NOMO-1 treated with DMSO at 0.1 percent for 48 hours (cell line): ENCODE data around the gene MOGAT3.

Experiments
- DNase-seq: peaks from one replicate; lab custom pipeline; 2025; ENCODE audit not compliant: unreplicated experiment; lab: John Stamatoyannopoulos, UW

MOGAT3 gene

DNA sequence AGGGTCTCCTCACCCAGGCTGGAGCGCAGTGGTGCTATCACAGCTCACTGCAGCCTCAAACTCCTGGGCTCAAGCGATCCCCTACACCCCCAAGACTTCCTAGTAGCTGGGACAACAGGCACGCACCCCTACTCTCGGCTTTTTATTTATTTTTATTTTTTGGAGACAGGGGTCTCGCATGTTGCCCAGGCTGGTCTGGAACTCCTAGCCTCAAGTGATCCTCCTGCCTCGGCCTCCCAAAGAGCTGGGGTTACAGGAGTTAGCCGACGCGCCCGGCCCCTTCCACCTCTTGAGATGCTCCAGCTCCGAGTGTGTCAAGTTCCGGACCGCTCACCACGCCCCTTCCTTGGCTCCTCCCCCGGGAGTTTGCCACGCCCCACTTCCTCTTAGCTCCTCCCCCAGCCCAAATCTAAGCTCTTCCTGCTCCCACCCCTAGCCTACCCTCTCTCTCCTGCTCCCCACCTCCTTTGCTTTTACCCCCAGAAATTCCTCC is 27.0 kb downstream of the MOGAT3 start:
- peak; percentile 59 for DNase-seq

DNA sequence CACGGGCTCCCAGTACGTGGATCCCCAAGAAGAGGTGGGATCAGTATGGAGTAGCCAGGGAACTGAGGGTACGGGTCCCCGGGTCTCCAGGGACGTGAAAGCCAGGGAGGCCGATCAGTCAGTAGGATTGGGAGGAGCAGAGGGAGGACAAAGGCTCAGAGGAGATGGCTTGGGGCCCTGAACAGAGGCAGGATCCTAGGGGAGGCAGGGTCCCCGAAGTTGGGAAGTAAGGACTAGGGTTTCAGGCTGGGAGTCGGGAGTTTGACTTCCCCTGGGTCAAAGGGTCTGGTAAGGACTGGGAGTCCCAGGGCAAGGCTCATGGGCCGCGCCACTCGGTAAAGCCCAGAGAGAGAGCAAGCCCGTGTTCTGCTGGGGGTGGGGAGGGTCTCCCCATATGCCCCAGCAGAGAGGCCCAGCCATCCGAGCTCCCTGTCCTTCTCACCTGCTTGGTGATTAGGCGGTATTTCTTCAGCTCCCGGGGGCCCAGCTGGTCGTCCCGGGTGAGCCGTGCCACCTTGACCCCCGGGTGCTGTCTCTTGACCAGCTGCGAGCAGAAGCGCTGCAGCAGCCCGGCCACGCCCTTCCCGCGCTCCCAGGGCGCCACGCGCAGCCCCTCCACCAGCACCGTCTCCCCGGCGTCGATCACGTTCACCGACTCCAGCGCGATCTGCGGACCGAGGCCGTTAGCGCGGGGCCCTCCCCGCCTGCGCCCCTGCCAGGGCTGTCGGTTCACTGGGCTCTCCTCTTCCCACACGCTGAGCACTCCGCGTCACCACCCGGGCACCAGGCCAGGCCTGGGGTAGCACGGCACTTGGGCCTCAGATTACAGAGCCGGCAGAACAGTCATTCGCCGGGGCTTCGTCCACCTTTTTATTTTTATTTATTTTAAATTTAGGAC is 27.7 kb downstream of the MOGAT3 start:
- DNase-seq, result no peak

- no peak for DNase-seq
These were observed 28.6 kb downstream of the MOGAT3 start for GRCh38 chr7:101172005-101172853.

DNA sequence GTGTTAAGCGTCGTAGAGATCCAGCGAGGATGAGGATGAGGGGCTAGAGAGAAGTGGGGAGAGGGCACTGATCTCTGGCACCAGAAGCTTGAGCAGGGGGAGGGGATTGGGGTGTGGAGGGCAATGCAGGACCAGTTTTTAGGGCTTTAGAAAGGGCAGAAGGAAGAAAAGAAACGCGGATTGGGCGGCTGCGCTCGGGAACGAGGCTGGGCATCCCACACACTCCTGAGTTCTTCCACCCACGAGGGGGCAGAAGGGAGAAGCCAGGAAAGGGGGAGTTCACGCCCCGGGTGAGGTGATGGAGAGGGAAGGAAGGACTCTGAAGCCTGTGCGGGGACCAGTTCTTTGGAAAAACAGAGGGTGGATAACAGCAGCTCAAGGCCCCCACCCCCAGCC is 29.4 kb downstream of the MOGAT3 start:
- DNase-seq, result no peak

DNA sequence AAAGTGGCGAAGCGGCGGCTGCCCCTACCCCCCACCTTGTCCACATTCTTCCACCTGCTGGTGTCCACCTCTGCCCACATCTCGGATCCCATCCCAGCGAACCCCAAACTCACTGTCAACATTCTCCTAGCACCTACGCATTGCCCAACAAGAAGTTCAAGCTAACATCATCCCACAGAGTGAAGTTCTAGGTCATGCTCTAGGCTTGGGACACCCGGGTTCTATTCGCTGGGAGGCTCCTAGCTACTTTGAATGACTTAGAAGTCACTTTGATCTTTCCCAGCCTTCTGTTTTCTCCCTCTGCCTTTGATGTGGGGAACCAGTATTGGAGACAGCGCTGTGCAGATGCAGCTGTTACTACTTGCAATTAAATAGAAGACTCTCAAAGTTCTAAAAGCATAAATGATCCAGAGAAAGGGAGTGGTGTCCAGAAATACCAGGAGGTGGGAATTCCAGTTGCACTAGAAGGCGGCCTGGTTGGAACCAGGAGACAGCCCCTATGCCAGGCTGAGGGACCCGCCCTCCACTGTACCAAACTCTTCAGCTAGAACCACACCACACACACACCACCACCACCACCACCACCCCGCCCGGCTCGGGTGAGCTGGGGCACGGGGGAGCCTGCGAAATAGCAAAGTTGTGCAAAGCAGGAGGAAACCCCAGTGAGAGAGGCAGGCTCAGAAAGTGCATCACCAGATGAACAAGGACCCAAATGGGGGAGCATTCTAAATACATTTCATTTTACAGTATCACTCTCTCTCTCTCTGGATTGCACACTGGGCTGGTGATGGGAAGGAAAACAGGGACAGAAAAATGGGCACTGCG is 30.0 kb downstream of the MOGAT3 start:
- DNase-seq, result no peak

- peak; percentile 68 for DNase-seq
These were observed 30.8 kb downstream of the MOGAT3 start for GRCh38 chr7:101169838-101170551.

GRCh38 chr7:101169110-101169837 is 31.6 kb downstream of the MOGAT3 start:
- DNase-seq, result no peak

DNA sequence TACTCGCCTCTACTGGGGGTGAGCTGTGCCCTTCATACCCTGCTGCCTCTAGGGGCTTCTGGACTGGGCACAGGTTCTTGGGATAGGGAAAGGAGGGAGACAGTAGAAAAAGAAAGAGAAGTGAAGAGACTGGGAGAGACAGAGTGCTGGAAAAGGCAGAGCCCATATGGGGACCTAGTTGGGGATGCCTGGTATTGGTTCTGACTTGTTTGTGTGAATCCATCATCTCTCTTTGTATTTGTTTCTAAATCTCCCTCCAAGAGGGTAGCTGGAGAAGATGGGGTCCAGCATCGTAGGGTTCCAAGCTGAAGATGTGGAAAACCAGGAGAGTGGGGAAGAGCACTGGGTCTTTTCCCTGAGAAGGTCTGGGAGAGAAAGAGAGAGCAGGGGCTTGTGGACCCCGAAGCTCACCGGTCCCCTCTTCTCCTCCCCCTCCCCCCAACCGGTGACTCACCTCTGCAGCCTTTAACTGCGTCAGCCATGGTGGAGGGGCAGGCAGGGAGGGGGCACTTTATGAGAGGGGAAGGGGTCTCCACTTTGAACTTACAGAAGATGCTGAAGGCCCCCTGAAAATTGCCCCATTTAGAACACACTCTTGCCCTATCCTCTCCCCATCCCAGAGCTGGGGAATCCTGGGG is 32.3 kb downstream of the MOGAT3 start:
- no peak for DNase-seq

DNA sequence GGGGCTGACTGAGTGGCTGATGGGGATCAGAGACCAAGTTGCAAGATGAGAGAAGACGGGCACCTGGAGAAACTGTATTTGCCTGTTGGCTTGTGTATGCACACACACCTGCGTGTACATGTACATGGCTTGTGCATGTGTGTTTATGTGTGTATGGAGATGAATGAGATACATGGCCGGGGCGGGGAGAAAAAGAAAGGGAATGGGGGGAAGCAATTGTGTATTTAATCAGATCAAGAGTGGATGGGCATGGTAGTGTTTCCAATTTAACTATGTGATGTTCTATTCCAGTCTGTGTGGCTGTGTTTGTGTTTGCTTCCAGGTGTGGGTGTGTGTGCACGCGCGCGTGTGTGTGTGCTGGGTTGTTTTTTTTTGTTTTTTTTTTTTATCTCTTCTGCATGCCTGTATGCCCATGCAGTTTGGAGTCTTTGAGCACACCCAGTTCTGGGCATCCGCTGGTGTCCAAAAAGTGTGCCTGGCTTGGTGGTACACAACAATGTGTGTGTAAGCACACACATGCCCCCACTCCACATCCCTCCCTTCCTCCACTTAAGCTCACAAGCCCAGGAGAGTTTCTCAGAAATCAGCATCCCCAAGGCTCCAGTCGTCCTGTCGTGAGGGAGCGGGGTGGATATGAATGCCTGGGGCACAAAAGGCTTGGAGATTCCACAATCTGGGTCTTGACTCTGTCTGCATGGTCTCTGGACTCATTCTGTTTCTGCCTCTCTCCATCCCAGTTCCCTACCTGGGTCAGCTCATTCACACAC is 33.0 kb downstream of the MOGAT3 start:
- DNase-seq, result no peak

DNA sequence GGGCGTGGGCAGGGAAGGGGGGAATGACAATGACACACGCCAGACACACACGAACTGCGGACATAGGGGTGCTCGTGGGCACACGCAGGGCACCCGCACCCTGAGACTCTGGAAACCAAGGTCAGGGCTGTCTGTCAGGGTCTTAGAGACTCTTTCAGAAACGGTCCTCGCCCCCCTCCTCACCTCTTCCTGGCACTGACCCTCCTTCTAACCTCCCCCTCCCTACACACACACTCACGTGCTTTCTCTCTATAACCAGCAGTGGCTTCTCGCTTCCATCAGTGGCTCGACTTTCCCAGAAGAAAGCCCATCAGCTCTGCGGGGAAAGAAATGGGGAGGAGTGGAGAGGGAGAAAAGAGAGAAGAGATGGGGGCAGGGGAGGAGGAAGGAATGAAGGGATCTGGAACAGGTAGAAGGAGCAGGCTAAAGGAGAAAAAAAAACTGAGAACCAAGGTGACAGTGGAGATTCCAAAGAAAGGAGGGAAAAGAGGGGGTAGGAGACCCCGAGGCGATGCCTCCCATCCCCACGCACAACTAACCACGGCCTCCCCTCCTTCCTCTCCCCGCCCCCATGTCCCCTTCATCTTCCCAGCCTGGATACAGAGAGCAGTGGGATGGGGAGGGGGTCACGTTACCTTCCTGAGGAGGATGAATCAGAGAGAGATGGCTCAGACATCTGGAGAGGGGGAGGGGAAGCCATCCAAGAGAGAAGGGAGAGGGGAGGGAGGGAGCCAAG is 33.8 kb downstream of the MOGAT3 start:
- no peak for DNase-seq

DNA sequence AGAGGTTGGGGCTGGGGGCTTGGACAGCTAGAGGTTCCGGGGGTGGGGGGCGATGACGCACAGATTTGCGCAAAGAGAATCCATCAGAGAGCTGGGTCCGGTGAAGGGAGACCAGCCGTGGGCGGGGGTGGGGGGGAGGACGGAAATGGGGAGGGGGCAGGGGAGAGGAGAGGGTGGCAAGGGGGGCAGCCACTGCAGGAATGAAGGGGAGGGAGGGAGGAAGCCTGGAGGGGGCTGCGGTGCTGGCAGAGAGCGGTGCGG is 34.3 kb downstream of the MOGAT3 start:
- DNase-seq, result no peak

GRCh38 chr7:101165958-101166647 is 34.7 kb downstream of the MOGAT3 start:
- DNase-seq, result no peak

DNA sequence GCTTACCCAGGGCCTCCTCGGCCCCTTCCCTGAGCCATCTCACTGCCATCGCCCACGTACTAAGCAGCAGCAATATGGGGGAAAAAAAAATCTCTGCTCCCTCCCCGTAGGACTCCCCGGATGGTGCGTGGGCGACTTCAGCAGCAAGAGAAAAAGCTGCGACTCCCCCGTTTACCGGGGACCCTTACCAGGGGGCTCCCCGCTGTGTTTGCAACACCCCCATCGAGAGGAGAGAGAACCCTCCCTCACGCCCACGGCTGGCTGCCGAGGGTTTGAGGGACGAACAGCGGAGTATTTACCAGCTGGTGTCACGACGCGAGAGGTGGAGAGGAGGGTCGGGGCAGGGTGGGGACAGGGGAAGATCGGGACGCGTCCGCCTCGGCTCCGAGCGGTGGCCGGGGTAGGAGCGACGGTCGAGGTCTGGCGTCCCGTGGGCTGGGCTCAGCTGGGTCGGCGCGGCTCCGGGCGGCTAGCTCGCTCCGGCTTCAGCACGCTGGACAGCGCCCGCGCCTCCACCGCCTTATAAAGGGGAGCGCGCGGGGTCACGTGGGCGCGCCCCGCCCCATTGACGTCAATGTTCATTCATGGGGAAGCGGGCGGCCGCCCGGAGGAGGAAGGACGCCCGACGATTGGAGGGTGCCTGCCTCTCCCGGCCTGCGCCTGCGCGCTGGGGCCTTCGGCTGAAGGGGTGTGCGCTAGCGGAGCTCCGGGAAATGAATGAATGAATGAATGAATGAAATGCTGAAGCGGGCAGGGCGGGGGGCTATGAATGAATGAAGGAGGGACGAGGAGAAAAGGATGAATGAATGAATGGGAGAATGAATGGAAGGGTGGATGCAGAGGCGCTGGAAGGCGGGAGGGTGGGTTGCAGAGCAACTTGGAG is 35.5 kb downstream of the MOGAT3 start, which contains the start of gene VGF:
TSS of gene VGF (minus strand) at position 495 of the 883 bp plus-strand sequence. CDS start 726 bp downstream, outside the sequence.
- peak; percentile 96 for DNase-seq

DNA sequence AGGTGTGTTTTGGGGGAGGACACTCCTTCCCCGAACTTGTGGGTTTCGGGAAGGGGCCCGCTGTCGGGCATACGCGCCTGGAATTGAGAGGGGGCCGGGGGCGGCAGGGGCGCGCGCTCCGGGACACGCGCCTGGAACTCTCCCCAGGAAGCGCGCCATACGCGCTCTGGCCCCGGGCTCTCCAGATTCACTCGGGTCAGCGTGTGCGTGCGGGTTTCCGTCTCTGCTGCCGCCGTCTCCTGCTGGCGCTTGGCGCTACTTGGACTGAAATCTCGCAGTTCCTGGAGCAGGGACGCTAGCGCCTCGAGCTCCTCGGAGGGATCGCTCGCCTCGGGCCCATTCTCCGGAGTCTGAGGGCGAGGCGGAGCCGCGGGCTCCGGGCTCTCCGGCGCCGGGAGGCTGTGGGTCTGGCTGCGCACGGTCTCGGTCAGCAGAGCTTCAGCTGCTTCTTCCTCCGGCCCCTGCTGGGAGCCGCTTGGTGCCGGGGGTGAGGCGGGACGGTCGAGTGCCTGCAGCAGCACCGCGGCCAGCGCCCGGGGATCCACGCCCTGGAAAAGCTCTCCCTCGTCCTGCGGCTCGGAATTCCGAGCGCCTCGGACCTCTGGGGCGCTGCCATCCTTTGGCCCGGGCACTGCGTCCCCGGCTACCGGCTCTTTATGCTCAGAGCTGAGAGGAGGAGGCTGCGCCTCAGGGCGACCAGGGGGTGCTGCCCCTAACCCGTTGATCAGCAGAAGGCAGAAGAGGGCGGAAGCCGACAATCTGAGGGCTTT is 36.6 kb downstream of the MOGAT3 start:
- DNase-seq, result no peak

DNA sequence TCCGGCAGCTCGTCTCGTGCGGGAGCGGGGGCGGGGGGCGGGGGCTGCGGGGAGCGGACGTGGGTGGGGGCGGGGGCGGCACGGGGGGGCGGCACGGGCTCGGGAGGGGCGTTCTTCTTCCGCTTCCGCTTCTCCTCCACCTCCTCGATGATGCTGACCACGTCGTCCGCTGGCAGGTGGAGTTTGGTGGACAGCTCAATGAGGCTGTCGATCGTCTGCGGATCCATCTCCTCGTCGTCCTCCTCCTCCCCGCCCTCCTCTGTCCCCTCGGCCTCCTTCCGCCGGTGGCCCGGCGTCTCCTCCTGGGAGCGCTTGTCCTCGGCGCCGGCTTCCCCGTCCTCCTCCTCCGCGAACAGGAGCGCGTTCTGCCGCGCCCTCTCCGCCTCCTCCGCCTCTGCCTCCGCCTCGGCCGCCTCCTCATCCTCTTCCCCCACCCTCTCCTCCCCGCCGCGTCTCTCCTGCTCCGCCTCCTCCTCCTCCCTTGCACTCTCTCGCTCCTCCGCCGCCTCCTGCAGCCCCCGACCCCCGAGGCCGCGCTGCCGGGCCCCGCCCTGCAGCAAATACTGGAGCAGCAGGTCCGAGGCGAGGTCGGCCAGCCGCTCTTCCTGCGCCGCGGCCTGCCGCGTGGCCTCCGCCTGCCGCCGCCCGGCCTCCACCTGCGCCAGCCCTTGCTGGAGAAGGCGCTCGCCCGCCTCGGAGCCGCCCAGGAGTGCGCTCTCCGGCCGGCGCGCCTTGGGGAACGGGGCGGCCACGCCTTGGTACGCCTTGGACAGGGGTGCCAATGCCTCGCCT is 37.4 kb downstream of the MOGAT3 start:
- DNase-seq, result peak; percentile 58
